Cardiac fibroblast (primary cell): ENCODE results near the gene SLC8A1.

Source experiments
- DNase-seq, 2 donors: peaks; one replicate each; pipeline versions ENCODE4 v3.0.0 to v3.0.0-alpha.2; 2010; ENCODE audit warnings: low read depth in 2 of 2
- H3K4me3 ChIP-seq, 2 donors: replicated peaks in 1 of 2; 1 replicate in 1 of 2; 2 replicates in 1 of 2; pipeline ENCODE4 v1.5.1; 2011; ENCODE audit warnings: low read depth in 2 of 2, low read length in 2 of 2, mild to moderate bottlenecking in 2 of 2, moderate library complexity in 1 of 2
- CTCF ChIP-seq: IDR thresholded peaks from one replicate; pipeline ENCODE4 v1.5.1; 2011; ENCODE audit warnings: low read depth, mild to moderate bottlenecking, low read length, inconsistent platforms

The SLC8A1 gene

DNA sequence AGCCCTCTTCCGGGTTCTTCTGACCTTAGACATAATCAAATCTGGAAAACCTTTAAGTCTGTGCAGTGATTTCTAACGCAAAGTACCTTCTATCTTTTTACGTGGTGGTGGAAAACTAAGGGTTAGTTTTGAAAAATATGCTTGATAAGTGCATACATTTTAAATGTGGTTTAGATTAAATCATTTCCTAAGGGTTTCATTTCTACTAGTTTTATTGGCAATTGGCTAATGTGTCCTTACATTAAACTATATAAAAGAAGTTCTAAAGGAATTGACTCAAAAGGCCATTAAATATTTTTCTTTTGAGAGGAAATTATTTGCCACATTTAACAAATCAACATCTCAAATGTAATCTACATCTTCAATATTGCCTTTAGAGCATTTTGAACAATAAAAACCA lies 404.5 kb downstream of the SLC8A1 start:
- H3K4me3 ChIP-seq = no peak overlapping the region
- no peak for DNase-seq
- no peak for TF ChIP-seq CTCF
